GM21717 (cell line): ENCODE data around the gene DTWD1.
"Not testable (repeated sequence)": the region's sequence is repeated elsewhere in the genome, so short reads cannot be mapped to it uniquely, and the experiment has no call there.

Experiments
- ATAC-seq: cut with Tn5 transposase; IDR thresholded peaks from one replicate; pipeline ENCODE4 v1.9.1; 2021; ENCODE audit warnings: mild to moderate bottlenecking, moderate library complexity; ENCODE audit not compliant: unreplicated experiment

DTWD1 gene

DNA sequence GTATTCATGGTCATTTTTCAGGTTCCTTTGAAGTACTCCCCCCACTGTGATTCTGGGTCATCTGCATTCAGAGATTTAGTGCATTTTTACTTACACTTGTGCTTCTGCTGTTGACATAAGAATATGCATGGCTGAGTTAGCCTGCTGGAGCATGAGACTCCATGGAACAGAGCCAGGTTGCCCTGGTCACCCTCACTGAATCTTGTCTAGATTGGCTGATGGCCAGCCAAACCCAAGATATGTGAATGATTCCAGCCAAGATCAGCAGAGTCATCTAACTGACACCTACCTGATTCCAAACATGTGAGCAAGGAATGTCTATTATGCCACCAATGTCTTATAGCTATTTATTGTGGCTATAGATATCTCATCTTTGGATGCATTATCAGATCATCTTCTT lies 25.1 kb downstream of the DTWD1 start:
- no peak for ATAC-seq

DNA sequence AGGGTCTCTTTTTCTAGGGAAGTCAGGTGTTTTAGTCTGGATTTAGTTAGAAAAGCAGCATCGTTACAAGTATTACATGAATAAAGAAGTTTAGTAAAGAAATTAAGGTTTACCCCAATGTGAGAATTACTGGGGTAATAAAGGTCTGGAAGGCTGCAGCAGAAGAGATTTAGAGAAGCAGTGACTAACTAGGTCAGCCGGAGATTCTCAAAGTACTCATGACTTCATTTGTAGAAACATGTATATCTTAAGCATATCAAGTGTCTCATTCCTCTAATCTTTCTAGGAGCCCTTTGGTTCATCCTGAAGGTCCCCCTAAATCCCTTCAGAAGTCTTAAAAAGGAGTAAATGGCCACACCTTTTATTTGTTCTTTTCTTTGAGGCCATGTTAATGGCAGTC lies 26.0 kb downstream of the DTWD1 start:
- no peak for ATAC-seq

DNA sequence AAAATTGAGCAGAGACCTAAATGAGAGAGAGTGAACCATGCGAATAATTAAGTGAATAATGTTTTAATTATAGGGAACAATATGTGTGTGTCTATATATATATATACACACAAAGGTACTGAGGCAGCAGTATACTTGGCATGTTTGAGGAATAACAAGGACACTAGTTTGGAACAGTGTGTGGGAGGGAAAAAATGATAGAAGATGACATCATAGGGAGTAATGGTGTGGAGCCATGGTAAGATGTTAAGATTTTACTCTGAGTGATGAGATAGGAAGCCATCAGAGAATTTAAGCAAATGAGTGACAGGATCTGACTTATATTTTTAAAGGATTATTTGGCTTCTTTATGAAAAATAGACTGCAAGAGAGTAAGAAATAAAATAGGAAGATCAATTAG lies 29.1 kb downstream of the DTWD1 start:
- ATAC-seq, result no peak

DNA sequence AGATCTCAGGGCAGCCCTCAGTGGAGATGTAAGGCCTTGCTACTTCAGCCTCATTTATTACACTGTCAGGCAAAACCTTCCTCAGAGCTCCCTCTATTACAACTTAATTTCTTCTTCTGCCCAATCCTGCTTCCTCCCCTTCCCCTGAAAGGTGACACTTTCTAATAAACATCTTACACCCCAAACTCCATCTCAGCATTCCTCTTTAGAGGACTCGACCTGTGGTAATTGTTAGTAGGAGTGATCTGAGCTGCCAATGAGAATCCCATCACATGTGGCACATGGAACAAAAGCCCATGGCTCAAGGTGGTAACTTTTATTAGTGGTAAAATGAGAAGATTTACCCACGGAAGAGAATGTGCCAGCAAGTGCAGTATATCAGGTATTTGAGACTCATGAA lies 29.8 kb downstream of the DTWD1 start:
- no peak for ATAC-seq

DNA sequence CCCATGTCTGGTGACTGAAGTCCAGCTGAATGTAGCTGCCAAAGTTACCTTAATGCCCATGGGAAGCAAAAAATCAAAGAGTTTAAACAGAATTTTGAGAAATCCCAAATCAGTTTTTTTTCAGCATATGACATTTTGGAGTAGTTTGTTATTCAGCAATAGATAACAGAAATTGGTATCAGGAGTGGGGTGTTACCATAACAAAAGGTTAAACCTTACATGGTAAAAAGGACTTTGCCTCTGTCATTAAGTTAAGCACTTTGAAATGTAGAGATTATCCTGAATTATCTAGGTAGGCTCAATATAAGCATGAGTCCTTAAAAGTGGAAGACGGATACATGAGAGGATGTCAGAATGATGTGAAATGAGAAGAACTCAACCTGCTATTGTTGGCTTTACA lies 32.1 kb downstream of the DTWD1 start:
- no peak for ATAC-seq

DNA sequence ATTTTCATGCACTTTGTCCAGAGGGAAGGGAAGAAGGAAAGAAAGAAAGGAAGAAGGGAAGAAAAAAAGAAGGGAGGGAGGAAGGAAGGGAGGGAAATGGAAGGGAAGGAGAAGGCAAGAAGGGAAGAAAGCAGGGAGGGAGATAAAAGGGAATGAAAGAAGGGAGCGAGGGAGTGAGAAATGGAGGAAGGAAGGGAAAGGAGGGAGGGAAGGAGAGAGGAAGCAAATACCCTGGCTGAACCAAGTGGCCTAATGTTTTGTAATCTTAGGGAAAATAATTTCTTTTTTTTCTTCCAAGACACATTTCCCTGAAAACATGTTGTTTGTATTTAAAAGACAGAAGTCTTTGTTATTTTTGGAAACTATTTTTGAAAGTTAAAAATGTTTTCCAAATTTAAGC lies 35.9 kb downstream of the DTWD1 start:
- ATAC-seq, result no peak

DNA sequence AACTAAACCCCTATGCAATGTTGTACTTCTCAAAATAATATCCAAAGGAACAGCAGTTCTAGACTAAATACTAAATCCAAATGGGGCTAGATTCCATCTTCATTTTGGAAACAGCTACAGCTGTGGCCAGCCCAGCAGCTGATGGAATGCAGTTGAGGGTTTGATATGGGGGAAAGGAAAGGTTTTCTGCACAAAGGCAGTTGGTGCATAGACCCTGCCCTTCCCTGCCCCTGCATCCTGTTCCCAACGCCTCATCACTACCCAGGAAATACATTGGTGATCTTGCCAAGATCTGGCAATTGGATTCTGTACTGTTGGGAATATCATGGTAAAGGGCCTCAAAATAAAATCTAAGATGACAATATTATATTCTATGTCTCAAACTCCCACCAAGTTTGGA lies 43.9 kb downstream of the DTWD1 start:
- ATAC-seq, result no peak

DNA sequence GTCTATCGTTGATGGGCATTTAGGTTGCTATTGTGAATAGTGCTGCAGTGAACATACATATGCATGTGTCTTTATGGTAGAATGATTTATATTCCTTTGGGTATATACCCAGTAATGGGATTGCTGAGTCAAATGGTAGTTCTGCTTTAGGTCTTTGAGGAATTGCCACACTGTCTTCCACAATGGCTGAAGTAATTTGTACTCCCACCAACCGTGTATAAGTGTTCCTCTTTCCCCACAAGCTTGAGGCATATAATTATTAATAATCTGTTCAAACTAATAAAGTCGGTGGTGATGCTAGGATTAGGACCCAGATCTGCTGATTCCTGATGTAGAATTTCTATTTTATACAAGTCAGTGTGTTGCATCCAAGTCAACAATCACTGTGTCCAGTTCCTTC lies 45.6 kb downstream of the DTWD1 start:
- not testable (repeated sequence) for ATAC-seq

DNA sequence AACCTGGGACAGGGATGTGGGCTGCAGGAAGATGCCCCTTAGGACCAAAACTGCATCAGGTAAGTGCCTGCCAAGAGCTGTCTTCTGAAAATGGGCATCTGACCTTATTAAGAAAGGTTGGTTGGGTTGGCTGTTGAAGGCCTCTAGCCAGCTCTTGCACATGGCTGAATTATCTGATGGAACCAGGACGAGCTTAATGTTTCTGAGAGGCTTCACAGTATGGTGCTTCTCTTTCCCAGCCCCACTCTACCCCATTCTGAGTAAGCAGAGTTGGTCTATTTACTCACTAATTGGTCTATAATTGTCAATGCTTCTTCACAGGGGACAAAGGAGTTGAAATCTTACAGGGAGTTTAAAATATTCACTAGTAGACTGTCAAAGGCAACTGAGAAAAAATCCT lies 48.4 kb downstream of the DTWD1 start:
- no peak for ATAC-seq

DNA sequence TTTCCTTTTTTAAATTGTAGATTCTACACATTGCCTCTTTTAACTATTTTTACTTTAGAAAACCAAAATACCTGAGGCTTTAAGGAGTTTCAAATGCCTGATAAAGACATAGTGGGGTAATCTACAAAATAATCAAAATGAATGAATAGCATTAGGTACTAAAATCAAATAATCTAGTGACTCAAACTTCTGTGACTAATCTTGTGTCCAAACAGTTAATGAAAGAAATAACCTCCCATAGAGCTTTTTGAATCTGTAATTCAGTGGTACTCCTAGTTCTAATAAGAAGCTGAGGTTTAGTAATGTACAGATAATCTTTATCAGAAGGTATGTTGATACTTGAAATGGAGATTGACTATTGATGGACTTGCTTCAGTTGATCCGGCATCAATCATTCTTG lies 53.0 kb downstream of the DTWD1 start:
- no peak for ATAC-seq

DNA sequence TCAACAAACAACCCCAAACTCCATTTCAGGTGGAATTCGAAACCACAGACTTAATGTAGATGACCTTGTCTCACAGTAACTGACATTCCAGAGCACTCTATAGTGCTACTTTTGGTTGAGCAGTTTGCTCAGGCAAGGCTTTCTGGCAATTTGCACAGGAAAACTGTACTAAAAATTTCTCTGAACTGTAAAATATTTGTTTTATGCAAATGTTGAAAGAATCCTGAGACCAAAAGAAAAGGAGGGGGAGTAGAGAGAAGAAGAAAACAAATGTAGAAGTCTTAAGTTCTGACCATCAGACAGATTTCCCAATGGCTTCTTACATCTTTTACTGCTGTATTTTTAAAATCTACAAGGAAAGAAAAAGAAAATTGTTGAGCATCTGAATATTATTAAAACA lies 53.5 kb downstream of the DTWD1 start:
- ATAC-seq, result no peak

DNA sequence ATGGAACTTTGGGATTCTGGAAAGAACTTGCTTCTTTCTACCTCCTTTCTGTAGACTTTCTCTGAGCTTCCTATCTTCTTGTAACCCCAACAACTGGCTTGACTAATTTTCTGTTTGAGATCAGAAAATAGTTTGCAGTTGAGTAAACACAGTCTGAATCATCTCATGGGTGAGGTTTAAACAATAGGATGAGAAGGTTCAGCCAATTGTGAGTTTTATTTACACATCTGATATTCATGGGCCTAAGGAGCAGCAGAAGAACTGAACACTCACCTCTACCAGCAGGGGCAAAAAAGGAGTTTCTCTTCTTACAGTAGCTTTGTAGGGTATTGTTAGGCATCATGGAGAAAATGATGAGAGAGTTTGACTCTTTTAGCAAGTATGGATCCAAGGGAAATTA lies 54.2 kb downstream of the DTWD1 start:
- no peak for ATAC-seq

DNA sequence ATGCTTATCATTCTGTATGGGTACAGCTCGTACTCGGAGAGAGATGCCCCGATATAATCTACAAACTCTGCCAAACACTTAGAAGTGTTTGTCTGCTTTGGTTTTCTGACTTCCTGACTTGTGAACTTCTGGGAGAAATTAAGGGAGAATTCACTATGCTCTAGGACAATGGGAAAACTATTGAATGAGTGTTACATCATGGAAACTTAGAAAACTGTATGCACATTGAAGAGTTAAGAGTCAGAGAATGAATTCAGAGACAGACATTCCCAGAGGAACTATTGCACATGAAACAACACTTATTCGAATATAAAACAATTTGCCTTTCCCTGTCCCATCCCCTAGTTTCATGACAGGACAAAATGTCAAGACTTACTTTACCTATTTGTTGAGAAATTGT lies 57.8 kb downstream of the DTWD1 start:
- no peak for ATAC-seq

DNA sequence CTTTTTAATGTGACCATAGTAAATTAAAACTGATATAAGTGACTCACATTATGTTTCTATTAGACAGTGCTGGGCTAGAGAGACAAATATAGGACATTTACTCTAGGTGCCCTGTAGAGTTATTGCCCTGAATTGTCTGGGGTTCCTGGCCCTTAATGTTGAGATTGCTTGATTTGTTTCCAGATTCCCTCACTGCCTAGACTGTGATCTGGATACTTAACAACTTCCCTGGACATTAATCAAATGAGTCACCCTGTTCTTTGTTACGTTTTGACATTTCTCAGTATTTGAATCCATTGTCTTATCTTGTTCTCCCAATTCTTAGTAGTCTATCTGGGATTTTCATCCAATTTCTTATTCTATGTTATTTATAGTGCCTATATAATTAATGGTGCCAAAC lies 65.8 kb downstream of the DTWD1 start:
- ATAC-seq, result no peak

DNA sequence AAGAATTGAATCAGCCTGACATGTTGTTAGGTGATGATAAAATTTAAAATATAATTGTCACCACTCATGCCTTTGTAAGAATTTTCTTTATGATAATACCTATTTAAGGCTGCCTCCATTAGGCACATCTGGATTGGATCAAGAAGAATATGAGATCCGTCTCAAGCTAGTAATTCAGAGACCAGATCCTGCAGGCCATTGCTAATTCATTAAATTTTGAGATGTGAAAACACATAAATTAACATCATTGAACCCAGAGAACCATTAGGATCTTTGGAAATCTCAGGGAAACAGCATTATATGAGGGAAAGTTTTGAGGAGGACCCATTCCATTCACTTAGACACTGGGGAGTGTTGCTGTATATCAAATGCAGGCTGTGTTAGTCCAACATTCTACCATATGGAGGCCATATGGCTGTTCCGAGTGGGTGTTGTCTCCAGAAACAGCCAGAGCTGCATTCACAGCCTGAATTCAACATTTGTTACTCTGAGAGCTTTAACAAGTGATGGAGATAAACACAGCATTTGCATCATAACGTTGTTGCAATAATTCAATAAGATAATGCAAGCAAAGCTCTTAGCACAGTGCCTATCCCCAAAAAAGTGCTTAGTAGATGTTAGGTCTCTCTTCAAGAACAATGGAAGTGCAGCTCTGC lies 67.4 kb downstream of the DTWD1 start:
- ATAC-seq, result no peak

DNA sequence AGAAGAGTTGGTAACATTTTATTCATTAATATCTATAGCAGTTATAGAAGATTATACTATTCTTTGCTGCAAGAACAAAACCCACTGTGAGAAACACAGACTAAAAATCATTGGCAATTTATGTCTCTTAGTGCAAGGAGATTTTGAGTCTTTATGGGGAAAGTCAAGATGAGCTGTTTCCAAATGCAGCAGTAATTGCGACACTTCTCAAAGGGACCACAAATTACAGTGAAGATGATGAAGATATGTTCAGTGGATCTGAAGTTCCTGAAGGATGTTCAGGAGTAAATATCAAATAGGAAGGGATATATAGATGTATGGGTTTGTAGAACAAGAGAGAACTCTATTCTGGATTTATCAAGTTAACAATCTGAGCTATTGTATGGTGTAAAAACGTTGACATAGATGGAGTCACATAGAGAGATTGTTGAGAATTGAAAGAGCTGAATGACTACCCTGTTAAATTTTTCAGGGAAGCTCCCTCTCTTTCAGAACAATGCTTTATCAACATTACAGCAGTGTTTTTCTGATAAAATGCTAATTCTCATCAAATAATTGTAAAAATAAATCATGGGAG lies 71.8 kb downstream of the DTWD1 start:
- no peak for ATAC-seq

DNA sequence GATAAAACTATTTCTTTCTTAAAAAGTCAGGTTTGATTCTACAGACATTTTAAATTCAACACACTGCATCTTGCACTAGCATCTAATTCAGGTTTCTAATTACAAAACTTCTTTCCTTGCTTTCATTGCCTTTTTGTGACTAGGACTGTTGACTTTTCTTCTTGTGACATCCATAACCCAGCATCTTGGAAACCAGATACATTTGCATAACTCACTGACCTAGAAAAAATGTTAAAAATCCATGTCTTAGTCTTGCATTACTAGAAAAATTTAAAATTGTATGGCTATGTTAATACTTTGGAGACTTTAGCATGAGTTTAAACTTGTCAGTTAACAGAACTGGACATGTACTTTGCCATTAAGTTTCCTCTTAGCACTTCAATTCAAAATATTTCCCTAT lies 72.7 kb downstream of the DTWD1 start:
- ATAC-seq, result no peak

DNA sequence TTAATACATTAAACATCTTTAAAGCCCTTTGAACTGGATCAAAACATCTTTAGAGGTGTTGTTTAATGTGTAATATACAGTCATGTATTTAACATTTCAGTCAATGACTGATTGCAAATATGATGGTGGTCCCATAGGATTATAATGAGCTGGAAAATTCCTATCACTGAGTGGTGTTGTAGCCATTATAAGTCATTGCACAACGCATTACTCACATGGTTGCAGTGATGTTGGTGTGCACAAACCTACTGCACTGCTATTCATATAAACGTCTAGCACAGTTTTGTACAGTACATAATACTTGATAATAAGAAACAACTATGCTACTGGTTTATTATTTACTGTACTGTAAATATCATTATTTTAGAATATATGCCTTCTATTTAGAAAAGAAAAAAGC lies 75.6 kb downstream of the DTWD1 start:
- no peak for ATAC-seq

DNA sequence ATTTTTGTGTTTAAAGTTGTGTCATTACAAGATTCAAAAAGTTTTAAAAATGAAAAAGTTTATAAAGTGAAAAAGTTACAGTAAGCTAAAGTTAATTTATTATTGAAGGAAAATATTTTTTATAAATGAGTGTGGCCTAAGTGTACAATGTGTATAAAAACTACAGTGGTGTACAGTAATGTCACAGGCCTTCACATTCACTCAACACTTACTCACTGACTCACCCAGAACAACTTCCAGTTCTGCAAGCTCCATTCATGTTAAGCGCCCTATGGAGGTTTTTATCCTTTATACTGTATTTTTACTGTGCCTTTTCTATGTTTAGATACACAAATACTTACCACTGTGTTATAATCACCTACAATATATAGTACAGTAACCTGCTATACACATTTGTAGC lies 76.3 kb downstream of the DTWD1 start:
- no peak for ATAC-seq

DNA sequence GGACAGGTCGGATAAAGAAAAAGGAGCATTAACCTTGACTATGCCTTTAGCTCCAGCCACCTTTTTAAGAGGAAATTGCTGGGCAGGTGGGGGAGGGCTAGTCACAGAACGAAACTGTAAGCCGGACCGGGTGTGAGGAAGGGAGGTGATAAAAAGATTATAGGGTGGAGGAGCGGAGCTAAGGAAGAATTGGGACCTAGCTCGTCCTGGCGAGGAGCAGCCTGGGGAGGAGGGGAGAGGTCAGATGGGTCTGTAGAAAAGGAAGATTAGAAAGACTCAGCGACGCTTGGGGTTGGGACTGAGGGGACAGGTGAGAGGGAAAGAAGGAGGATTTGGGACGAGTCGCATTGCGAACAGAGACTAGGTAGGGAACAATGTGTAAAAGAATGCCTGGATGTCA lies 82.1 kb downstream of the DTWD1 start:
- ATAC-seq, result not testable (repeated sequence)
